22Rv1 (cell line): Measurements from ENCODE around the gene NFATC3.
"Not testable (repeated sequence)": the region's sequence is repeated elsewhere in the genome, so short reads cannot be mapped to it uniquely, and the experiment has no call there.

ENCODE experiments used
- H3K27ac ChIP-seq: fragments of 450-650 bp; 2 replicates; pipeline ENCODE4 v1.5.1; 2017
- ZFX ChIP-seq: fragments of 450-650 bp; IDR thresholded peaks from 2 replicates; pipeline ENCODE4 v1.6.1; 2017; ENCODE audit warnings: antibody characterized with exemption, borderline replicate concordance
- TF ChIP-seq, protein P1 (sequence below): fragments of 450-650 bp; IDR thresholded peaks from 2 replicates; pipeline ENCODE4 v1.5.1; 2017; ENCODE audit warnings: mild to moderate bottlenecking

The NFATC3 gene

DNA sequence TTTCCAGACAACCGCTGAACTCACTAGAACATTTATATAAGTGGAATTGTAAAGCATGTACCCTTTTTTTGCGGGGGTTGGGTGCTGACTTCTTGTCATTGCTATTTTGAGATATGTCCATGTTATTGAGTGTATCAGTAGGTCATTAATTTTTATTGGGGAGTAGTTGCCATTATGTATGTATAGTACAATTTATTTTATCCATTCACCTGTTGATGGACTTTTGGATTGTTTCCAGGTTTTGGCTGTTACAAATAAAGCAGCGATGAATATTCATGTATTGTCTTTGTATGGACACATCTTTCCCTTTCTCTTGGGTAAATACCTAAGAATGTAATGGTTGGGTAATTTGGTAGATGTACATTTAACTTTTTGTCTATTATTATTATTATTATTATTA is 12.7 kb downstream of the NFATC3 start:
- TF ChIP-seq, protein P1, sequence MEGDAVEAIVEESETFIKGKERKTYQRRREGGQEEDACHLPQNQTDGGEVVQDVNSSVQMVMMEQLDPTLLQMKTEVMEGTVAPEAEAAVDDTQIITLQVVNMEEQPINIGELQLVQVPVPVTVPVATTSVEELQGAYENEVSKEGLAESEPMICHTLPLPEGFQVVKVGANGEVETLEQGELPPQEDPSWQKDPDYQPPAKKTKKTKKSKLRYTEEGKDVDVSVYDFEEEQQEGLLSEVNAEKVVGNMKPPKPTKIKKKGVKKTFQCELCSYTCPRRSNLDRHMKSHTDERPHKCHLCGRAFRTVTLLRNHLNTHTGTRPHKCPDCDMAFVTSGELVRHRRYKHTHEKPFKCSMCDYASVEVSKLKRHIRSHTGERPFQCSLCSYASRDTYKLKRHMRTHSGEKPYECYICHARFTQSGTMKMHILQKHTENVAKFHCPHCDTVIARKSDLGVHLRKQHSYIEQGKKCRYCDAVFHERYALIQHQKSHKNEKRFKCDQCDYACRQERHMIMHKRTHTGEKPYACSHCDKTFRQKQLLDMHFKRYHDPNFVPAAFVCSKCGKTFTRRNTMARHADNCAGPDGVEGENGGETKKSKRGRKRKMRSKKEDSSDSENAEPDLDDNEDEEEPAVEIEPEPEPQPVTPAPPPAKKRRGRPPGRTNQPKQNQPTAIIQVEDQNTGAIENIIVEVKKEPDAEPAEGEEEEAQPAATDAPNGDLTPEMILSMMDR, result no peak
- no peak for TF ChIP-seq ZFX
- no peak overlapping the region for H3K27ac ChIP-seq

DNA sequence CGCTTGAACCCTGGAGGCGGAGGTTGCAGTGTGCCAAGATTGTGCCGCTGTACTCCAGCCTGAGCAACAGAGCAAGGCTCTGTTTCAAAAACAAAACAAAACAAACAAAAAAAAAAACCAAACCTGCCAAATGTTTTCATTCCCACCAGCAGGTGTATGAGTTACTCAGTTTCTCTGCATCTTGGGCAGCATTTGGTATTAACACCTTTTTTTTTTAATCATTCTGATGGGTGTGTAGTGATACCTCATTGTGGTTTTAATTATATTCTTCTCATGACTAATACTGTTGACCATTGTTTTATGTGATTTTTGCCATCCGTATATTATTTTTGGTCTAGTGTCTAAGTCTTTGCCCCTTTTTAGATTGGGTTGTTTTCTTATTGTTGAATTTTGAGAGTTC is 15.3 kb downstream of the NFATC3 start:
- TF ChIP-seq, protein P1, result no peak
- no peak overlapping the region for H3K27ac ChIP-seq

DNA sequence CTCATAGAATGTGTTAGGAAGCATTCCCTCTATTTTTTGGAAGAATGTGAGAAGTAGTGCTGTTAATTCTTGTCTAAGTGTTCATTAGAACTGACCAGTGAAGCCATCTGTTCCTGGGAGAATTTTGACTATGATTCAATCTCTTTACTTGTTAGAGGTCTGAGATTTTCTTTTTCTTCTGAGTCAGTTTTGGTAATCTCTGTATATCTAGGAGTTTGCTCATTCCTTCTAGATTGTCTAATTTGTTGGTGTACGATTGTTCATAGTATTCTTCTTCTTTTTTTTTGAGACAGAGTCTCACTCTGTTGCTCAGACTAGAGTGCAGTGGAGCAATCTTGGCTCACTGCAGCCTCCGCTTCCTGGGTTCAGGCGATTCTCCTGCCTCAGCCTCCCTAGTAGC is 20.4 kb downstream of the NFATC3 start:
- no peak overlapping the region for H3K27ac ChIP-seq
- TF ChIP-seq, protein P1, result no peak
- TF ChIP-seq ZFX, result no peak

DNA sequence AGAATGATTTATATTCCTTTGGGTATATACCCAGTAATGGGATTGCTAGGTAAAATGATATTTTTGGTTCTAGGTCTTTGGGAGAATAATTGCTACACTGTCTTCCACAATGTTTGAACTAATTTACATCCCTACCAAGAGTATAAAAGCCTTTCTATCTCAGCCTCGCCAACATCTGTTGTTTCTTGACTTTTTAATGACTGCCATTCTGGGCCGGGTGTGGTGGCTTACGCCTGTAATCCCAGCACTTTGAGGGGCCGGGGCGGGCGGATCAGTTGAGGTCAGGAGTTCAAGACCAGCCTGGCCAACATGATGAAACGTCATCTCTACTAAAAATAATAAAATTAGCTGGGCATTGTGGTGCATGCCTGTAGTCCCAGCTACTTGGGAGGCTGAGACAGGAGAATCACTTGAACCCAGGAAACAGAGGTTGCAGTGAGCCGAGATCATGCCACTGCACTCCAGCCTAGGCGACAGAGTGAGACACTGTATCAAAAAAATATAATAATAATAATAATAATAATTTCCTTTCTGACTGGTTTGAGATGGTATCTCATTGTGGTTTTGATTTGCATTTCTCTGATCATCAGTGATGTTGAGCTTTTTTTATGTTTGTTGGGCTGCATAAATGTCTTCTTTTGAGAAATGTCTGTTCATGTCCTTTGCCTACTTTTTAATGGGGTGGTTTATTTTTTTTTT is 22.2 kb downstream of the NFATC3 start:
- H3K27ac ChIP-seq, result not testable (repeated sequence)

DNA sequence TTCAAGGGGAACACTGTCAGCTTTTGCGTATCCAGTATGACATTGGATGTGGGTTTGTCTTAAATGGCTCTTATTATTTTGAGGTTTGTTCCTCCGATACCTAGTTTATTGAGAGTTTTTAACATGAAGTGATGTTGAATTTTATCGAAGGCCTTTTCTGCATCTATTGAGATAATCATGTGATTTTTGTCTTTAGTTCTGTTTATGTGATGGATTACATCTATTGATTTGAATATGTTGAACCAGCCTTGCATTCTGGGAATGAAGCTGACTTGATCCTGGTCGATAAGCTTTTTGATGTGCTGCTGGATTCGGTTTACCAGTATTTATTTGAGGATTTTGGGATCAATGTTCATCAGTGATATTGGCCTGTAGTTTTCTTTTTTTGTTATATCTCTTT is 24.0 kb downstream of the NFATC3 start:
- not testable (repeated sequence) for H3K27ac ChIP-seq

DNA sequence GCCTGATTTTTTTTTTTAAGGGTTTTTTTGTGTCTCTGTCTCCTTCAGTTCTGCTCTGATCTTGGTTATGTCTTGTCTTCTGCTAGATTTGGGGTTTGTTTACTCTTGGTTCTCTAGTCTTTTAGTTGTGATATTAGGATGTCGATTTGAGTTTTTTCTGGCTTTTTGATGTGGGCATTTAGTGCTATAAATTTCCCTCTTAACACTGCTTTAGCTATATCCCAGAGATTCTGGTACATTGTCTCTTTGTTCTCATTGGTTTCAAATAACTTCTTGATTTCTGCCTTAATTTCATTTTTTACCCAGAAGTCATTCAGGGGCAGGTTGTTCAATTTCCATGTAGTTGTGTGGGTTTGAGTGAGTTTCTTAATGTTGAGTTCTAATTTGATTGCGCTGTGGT is 25.4 kb downstream of the NFATC3 start:
- H3K27ac ChIP-seq, result not testable (repeated sequence)

DNA sequence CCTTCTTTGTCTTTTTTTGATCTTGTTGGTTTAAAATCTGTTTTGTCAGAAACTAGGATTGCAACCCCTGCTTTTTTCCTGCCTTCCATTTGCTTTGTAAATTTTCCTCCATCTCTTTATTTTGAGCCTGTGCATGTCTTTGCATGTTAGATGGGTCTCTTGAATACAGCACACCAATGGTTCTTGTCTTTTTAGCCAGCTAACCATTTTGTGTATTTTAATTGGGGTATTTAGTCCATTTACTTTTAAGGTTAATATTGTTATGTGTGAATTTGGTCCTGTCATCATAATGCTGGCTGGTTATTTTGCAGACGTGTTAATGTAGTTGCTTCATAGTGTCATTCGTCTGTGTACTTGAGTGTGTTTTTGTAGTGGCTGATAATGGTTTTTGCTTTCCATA is 26.2 kb downstream of the NFATC3 start:
- TF ChIP-seq, protein P1, result no peak
- no peak for TF ChIP-seq ZFX
- H3K27ac ChIP-seq, result no peak overlapping the region

DNA sequence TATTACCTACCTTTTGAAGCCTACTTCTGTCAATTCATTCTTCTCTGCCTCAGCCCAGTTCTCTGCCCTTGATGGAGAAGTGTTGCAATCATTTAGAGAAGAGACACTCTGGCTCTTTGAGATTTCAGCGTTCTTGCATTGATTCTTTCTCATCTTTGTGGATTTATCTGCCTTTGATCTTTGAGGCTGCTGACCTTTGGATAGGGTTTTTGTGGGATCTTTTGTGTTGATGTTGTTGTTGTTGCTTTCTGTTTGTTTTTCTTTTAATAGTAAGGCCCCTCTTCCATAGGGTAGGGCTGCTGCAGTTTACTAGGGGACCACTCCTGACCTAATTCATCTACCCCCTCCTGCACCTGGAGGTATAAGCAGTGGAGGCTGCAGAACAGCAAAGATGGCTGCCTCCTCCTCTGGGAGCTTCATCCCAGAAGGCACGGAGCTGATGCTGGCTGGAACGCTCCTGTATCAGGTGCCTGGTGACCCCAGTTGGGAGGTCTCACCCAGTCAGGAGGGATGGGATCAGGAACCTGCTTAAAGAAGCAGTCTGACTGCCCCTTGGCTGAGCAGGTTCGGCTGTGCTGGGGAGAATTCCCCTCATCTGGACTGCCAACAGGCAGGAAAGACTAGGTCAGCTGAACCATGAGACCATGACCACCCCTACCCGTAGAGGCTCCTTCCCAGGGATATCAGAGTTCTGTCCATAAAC is 28.0 kb downstream of the NFATC3 start:
- no peak overlapping the region for H3K27ac ChIP-seq
- TF ChIP-seq, protein P1, result no peak
- no peak for TF ChIP-seq ZFX

DNA sequence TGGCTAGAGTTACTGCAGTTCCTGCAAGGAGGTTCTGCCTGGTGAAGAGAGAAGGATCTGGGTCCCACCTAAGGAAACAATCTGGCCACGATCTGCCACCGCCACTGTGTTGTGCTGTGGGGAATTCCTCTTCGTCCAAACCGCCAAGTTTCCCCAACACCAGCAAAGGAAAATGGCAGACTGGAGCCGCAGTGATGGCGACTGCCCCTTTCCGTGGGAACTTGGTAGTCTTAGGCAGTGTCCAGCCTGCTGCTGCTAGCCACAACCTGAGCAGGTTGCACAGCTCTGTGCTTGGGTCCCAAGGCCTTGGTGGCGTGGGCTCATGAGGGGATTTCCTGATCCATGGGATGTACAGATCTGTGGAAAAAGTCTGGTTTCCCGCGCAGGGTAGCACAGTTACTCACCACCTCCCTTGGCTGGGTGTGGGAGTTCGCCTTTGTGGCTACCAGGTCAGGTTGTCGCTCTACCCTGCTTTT is 28.6 kb downstream of the NFATC3 start:
- no peak for TF ChIP-seq ZFX
- TF ChIP-seq, protein P1, result no peak
- no peak overlapping the region for H3K27ac ChIP-seq

DNA sequence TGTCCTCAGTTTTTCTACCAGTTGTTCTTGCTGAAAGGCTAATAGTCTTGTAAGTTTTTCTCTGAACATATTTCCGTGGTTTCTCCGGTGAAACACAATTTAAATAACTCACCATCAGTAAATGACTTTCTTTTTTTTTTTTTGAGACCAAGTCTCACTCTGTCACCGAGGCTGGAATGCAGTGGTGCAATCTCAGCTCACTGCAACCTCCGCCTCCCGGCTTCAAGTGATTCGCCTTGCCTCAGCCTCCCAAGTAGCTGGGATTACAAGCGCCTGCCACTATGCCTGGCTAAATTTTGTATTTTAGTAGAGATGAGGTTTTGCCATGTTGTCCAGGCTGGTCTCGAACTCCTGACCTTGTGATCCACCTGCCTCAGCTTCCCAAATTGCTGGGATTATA is 29.8 kb downstream of the NFATC3 start:
- not testable (repeated sequence) for H3K27ac ChIP-seq
